ENCODE results near the gene VWC2.

The VWC2 gene

DNA sequence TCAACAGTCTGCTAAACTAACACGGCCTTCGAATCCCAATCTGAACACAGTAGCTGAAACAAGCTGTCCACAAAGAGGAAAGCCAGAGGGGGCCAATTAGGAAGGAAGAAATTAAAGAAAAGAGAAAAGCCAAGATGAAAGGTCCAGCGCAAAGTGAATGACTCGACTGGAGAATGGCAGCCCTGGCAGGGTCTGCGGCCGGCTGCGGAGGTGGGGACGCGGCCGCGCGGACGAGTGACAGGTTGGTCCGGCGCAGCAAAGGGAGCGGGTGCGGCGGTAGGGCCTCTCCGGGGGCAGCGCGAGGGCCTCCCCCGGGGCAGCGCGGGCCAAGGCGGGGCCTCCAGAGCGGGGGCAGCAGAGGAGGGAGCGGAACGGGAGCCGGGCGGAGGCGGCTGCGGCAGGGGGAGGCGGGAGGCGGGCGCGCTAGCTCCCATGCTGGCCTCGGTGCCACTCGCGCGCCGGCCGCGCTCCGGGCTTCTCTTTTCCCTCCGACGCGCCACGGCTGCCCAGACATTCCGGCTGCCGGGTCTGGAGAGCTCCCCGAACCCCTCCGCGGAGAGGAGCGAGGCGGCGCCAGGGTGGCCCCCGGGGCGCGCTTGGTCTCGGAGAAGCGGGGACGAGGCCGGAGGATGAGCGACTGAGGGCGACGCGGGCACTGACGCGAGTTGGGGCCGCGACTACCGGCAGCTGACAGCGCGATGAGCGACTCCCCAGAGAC lies at the start of gene VWC2:
TSS of gene VWC2 (plus strand) at position 421 of the 718 bp plus-strand sequence. CDS start 1,798 bp downstream, outside the sequence.
- DNase-seq, result no peak

DNA sequence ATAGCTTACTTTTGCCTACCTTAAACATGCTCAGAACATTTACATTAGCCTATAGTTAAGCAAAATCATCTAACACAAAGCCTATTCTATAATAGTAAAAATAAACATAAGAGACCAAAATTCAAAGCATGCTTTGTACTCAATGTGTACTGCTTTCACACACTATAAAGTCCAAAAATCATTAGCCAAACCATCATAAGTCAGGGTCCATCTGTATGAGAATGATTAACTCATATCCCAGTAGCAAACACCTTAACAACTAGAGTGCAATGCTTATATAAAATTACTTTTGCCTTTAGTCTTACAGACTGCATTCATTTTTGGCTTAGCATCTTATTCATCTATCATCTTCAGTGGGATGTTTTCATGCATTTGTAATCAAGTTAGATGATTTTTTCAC lies 49.4 kb upstream of the VWC2 start:
- no peak for DNase-seq

- DNase-seq, result no peak
Observed at GRCh38 chr7:49731836-49732235, 41.6 kb upstream of the VWC2 start.

GRCh38 chr7:49762666-49763065 lies 10.8 kb upstream of the VWC2 start:
- no peak for DNase-seq

- DNase-seq, result no peak
Observed at GRCh38 chr7:49763791-49764190, 9.6 kb upstream of the VWC2 start.

DNA sequence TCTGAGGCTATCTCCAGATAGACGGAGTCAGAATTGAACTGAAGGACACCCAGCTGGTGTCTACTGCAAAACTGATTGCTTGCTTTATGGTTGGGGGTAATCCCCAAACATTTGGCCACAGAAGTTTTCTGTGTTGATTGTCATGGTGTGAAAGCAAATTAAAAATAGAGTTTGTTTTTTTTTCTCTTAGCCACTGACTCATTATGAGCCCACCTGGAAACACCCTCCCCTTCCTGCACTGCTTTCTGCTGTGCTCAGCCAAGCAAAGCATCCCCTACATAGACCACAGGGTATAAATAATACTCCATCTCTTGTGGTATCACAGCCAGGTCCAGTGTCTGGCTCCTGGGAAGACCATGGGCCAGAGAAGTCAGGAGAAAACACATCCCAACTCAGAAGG lies 6.5 kb upstream of the VWC2 start:
- DNase-seq, result no peak

GRCh38 chr7:49767719-49768118 lies 5.7 kb upstream of the VWC2 start:
- DNase-seq, result no peak

GRCh38 chr7:49768254-49768653 lies 5.2 kb upstream of the VWC2 start:
- no peak for DNase-seq

GRCh38 chr7:49768835-49769234 lies 4.6 kb upstream of the VWC2 start:
- no peak for DNase-seq

GRCh38 chr7:49769285-49769857 lies 4.1 kb upstream of the VWC2 start:
- DNase-seq, result no peak

DNA sequence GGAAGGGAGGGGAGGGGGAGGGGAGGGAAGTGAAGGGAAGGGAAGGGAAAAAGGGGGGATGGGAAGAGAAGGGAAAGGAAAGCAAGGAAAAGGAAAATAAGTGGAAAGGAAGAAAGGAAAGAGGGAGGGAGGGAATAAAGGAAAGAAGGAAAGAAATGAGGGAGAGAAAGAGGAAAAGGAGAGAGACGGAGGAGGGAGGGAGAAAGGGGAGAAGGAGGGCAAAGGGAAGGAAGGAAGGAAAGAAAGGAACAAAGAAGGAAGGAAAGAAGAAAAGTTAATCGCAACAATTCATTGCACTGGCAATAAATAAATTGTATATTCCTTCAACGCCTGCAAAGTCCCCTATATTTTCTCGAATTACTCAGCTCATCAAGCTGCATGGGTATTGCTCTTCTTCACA lies 2.6 kb upstream of the VWC2 start:
- DNase-seq, result no peak

GRCh38 chr7:49771427-49772176 lies 1.8 kb upstream of the VWC2 start:
- DNase-seq, result no peak

DNA sequence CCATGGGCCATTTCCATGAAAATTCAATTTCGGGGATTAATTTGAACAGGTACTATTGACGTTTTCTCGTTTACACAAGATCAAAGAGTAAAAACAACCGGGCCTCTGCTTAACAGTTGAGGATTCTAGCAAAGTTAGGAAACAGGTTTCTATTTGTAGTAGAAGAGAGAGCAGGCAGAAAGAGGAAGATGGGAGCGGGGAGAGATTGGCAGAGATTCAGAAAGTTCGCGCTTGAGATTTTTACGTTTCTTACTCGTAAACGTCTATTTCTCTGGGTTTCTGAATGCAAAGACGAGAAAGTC lies 571 bp upstream of the VWC2 start:
- no peak for DNase-seq

GRCh38 chr7:49773936-49774458 lies 559 bp downstream of the VWC2 start:
- no peak for DNase-seq

DNA sequence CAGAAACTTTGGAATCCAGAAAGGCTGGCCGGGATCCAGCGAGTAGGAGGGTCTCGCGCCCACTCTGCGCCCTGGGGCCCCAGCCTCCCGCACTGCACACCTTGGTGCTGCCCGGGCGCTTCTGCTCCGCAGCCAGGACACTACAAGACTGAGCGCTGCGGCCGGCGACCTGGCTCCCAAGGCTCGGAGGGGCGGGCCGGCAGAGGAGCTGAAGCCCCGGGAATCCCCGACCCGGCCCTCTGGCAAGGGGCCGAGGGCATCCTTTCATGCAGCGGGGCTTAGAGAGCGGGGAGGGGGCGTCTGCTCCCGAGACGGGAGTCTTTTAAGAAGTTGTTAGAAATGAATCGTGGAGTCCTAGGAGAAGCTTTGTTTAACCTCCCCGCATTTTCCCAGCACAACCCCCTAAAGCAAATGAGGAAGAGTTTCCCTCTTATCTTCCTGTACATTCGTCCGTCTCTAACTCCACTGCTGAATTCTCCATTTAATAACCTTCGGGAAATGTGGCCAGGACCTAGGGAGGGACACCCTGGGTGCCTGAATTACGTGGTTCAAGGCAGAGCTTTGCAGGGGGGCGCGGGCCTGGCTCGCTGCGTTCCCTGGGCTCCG lies 1.1 kb downstream of the VWC2 start:
- no peak for DNase-seq

DNA sequence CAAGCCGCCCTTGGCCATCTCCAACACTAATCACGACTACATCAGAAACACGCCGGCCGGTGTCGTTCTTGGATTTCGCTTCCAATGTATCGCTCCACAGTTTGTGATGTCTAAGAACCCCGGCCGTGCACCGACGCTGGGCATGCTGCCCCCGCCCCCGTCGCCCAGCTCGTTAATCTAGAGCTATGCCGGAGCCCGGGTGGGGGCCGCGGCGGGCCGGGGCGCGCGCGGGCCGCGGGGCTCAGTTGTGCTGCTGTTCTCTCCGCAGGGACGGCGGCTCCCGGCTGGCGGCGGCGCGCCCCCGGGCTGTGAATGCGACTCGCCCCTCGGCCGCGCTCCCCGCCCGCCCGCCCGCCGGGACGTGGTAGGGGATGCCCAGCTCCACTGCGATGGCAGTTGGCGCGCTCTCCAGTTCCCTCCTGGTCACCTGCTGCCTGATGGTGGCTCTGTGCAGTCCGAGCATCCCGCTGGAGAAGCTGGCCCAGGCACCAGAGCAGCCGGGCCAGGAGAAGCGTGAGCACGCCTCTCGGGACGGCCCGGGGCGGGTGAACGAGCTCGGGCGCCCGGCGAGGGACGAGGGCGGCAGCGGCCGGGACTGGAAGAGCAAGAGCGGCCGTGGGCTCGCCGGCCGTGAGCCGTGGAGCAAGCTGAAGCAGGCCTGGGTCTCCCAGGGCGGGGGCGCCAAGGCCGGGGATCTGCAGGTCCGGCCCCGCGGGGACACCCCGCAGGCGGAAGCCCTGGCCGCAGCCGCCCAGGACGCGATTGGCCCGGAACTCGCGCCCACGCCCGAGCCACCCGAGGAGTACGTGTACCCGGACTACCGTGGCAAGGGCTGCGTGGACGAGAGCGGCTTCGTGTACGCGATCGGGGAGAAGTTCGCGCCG lies 1.9 kb downstream of the VWC2 start:
- DNase-seq, result no peak

- no peak for DNase-seq
Observed at GRCh38 chr7:49775949-49776443, 2.6 kb downstream of the VWC2 start.

DNA sequence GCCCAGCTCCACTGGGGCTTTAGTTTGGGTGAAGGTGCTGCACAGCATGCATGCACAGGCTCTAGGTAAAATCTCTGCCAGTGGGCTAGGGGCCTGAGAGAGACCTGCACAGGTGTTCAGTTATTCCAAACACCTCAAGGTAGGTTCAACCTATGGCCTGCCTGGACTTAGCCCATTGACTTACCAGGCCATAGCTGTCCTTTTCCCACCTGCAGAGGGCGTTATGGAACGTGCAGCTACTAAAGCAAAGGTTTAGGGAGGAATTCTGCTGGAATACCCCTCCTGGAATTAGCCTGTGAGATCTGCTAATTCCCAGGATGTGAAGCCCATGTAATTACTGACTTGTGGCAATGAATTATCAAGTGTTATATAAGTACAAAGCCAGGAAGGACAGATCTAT lies 3.6 kb downstream of the VWC2 start:
- no peak for DNase-seq

- DNase-seq, result no peak
Observed at GRCh38 chr7:49778731-49779270, 5.4 kb downstream of the VWC2 start.

- no peak for DNase-seq
Observed at GRCh38 chr7:49780953-49781352, 7.5 kb downstream of the VWC2 start.

DNA sequence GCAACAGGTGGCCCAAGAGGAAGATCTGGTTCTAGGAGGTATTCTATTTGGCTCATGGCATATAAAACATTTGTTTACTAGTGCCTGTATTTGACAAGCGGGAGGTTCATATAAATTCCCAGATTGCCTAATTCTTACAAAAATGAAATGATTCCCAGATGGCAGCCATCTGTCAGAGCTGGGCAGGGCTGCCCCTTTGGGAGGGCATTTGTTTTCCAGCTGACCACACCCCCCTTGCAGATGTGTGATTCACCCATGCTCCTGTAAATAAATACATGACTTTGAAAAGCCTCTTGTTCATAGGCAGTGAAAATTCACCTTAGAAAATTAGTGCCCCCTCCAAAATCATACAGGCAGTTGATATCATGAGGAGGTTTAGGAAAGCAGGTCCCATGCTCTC lies 8.6 kb downstream of the VWC2 start:
- no peak for DNase-seq

GRCh38 chr7:49783446-49783845 lies 10.0 kb downstream of the VWC2 start:
- no peak for DNase-seq
